RPMI8226 (cell line): Measurements from ENCODE around the gene SLC45A3.
A peak's percentile ranks its signal among the peaks of the same experiment; 100 is the strongest.

Experiments used
- DNase-seq: peaks from one replicate; pipeline ENCODE4 v3.0.0-alpha.2; 2015

Gene SLC45A3

DNA sequence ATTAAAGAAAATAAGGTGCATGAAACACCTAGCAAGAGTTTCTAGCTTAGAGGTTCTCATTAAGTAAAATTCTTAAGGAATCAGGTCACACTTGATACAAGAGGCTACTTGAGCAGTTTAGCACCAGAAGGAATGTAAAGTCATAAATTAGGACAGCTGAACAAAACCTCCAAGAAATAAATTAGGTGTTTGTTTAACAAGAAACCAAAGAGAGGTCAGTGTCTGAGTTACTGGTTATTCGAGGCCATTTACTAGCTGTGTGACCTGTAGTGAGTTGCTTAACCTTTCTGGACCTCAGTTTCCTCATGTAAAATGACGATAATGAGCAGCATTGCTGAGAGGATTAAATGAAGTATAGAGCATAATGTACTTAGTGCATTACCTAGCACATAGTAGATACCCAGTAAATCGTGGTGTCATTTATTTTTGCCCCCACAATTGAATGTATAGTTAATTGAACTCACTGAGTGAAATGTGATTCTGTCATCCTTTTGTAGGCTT, 47.6 kb downstream of the SLC45A3 start:
- no peak for DNase-seq

DNA sequence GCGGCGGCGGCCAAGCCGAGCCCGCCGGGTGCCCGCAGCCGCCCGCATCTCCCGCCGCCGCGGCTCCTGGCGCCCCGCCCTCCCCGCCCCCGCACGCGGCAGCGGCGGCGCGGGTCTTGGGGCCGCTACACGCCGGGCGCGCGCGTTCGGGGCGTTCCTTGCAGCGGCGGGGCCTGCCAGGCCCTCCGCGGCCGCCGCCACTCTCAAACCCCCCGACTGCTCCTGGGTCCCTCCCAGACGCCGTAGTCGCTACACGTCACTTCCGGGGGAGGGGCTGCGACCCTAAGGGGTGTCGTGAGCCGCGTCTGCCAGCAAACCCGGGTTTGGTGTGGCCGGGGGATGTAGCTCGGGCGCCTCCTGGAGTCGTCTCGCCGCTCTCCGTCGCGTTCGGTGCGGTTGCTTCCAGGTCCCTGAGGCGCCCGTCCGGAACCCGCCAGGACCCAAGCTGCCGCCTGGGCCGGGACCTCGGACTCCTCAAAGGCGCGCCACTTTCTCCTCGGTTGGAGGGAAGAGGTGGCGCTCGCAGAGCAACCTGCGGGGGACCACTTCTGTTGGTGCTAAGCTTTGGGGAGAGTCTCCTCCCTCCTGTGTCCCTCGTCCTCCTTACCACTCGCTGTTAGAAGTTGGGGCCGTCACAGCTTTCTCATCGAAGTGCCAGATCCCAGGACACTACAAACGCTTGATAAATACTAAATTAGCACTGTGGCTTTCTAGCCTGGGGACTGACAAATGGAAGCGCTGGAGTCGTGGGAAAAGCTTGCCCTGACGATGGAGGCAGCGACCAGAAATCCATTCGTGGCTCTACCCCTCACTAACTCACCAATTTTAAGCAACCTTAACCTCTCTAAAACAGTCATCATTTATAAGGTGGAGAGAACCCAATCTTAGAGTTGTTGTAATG, 48.3 kb downstream of the SLC45A3 start, which contains the start of gene ELK4:
Gene ELK4, minus strand, starts transcription at position 244 of the 901 bp plus-strand sequence. CDS start 8,129 bp downstream, outside the sequence.
- DNase-seq, result peak; percentile 100

DNA sequence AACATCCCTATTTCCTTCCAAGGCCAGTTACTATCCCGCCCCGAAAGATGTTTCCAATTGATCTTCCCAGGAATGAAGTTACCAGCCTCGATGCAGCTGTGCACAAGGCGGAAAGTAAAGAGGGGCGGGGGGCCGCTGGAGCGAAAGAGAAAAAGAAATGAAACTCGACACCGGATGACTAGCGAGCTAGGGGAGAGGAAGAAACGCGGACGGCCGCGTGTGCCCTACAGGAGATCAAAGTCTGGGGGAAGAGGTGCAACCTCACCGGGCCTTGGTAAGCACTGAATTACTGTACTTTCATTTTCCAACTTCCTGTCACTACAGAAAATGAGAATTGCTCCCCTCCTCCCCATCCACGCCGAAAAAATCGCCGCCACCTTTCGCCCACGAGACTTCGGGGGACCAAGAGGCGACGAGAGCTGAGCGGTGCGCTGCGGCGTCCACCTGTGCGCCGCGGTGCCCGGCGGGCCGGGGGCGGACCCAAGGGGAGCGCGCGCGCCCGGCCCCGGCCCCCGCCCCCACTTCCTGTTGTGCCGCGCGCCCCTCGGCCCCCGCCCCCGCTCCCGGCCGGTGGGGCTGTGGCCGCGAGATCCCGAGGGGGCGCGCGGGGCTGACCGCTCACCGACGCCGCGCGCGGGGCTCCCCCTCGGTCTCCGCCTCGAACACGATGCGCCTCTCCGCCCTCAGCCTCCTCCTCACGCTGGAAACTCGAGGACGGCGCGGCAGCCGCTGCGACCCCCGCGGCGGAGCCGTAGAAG, 49.1 kb downstream of the SLC45A3 start:
- peak; percentile 92 for DNase-seq

- DNase-seq, result no peak
Observed at GRCh38 chr1:205630651-205631009, 49.7 kb downstream of the SLC45A3 start.

- peak; percentile 31 for DNase-seq
Observed at GRCh38 chr1:205630241-205630640, 50.1 kb downstream of the SLC45A3 start.

DNA sequence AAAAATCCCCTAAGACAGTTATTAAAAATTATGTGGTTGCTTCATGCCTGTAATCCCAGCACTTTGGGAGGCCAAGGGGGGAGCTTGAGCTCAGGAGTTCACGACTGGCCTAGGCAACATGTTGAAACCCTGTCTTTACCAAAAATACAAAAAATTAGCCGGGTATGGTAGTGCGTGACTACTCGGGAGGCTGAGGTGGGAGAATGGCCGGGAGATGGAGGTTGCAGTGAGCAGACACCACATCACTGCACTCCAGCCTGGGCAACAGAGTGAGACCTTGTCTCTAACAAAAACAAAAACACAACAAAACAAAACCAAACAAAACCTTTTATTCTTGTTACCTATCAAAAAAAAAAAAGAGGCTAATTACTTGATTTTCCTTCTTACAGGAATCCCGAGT, 50.6 kb downstream of the SLC45A3 start:
- DNase-seq, result peak; percentile 27

- no peak for DNase-seq
Observed at GRCh38 chr1:205627956-205628355, 52.4 kb downstream of the SLC45A3 start.

DNA sequence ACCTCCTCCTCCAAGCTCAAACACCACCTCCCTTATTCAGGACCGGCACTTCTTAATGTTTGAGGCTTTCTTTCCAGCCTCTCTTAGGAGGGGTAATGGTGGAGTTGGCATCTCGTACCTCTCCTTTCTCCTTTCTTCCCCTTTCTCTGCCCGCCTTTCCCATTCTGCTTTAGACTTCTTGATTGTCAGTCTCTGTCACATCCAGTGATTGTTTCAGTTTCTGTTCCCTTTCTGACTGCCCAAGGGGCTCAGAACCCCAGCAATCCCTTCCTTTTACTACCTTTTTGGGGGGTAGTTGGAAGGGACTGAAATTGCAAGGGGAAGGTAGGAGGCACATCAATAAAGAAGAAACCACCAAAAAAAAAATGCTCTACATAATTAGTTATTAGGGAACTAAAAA, 54.1 kb downstream of the SLC45A3 start:
- peak; percentile 44 for DNase-seq

- no peak for DNase-seq
Observed at GRCh38 chr1:205623646-205624045, 56.7 kb downstream of the SLC45A3 start.

- DNase-seq, result no peak
Observed at GRCh38 chr1:205620269-205620668, 60.0 kb downstream of the SLC45A3 start.

- no peak for DNase-seq
Observed at GRCh38 chr1:205619376-205619775, 60.9 kb downstream of the SLC45A3 start.

DNA sequence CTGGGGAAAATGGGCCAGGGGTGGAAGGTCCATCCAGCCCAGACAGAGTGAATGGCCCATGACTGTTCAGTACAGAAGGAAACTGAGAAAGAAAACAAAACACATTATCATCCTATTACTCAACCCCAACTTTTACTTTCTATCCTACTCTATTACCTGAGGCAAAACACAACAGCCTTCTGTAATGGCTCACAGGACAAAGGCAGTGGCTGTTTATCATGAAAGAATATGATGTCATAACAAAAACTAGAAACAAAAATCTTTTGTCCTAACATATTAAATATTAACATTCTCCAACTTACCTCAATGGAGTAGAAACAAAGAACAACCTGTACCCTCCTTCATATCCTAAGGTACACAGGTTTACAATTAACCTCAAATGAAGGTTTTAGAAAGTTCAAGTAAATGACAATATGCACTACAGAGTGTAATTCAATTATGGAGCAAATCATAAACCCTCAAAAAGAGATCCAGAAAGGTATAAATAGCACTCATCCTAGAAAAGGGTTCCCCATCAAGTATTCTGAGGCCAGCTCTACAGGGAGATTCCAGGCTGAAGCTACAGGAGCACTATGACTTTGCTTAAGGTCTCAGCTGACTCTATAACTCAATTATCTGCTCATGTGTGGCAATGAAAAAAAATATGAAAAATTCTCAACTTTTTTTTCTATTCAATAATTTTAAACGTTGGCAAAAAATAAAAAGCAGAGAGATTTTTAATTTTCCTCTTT, 63.6 kb downstream of the SLC45A3 start:
- no peak for DNase-seq

- DNase-seq, result no peak
Observed at GRCh38 chr1:205615789-205616188, 64.5 kb downstream of the SLC45A3 start.

DNA sequence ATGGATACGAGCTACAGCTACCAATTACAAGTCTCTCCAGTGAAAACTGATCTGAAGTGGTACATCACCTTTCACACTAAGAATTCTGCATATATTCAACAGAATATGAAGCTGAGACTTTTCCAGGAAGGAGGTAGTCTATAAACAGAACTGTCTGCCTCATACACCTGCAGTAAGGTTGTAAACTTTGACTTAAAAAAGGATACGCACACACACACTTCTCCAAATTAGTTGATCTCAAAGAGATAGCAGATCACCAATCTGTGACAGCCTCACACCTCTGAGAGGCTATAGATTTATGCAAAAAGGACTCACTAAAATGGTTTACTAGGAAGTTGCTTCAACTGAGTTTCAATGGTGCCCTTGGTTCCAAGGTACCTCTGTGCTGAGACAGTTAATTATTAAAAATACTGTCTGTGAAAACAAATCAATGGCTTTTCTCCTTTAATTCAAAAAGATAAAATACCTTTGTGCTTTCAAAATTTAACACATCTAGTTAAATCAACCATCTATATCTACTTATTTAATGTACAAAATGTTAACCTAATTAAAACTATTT, 66.4 kb downstream of the SLC45A3 start:
- DNase-seq, result no peak

GRCh38 chr1:205612556-205612955, 67.8 kb downstream of the SLC45A3 start:
- DNase-seq, result no peak

- no peak for DNase-seq
Observed at GRCh38 chr1:205612104-205612503, 68.2 kb downstream of the SLC45A3 start.

GRCh38 chr1:205610901-205611466, 69.3 kb downstream of the SLC45A3 start:
- DNase-seq, result no peak

DNA sequence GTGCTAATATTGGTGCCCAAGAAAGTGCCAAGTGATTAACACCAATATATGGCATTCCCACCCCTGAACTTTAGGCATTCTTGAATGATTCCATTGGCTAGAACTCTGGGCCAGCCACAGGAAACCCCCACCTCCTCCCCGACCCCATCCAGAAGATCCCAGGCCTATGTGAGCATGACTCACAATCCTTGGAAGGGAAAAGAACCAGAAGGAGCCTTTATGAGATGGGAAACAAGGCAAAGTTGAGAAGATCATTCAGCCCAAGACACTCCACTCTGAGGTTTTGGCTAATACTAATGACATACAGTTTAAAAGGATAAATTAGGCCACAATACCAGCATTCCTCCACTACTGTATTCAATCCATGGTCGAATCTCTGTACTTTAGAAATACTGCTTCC, 70.3 kb downstream of the SLC45A3 start:
- DNase-seq, result no peak
